NCI-H2107 treated with DMSO at 0.1 percent for 48 hours (cell line): ENCODE measurements around the gene OSBPL7.

Experiments used
- DNase-seq: peaks from one replicate; lab custom pipeline; 2025; ENCODE audit not compliant: unreplicated experiment; lab: John Stamatoyannopoulos, UW

The OSBPL7 gene

GRCh38 chr17:47829870-47830269 is 8.3 kb upstream of the OSBPL7 start:
- DNase-seq: no peak

DNA sequence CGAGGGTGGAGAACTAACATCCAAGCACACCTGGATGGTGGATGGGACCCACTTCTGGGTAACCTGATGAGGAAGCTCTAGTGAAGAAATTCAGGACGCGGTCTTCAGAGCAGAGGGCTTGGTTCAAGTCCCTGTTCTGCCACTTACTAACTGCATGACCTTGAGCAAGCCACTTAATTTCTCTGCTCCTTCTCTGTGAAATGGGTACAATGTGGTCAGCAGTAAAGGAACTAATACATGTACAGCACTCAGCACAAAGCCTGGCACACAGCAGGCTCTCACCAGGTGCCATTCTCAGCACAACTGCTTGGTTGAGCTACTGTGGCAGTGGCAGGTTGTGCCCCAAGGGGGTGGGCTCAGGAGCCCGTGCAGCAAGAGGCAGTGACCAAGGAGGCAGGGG is 1.9 kb upstream of the OSBPL7 start:
- no peak for DNase-seq

- no peak for DNase-seq
These were observed 1.2 kb upstream of the OSBPL7 start for GRCh38 chr17:47822785-47823184.

DNA sequence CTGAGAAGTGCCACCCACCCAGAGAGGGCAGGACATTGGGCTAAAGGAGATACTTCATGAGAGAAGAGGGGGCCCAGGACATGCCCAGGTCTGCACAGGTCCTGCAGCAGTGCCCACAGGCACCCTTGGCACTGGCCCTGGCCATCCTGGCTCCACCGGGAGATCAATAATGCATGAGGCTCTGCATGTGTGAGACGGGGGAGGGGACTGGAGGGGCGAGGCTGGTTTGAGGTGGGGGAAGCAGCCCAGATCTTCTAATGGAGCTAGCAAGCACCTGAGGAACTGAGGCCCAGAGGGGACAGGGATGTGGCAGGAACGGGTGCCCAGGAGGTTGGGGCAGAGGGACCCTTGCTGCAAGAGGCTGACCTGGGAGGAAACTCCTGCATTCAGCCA is 567 bp downstream of the OSBPL7 start:
- DNase-seq: no peak

DNA sequence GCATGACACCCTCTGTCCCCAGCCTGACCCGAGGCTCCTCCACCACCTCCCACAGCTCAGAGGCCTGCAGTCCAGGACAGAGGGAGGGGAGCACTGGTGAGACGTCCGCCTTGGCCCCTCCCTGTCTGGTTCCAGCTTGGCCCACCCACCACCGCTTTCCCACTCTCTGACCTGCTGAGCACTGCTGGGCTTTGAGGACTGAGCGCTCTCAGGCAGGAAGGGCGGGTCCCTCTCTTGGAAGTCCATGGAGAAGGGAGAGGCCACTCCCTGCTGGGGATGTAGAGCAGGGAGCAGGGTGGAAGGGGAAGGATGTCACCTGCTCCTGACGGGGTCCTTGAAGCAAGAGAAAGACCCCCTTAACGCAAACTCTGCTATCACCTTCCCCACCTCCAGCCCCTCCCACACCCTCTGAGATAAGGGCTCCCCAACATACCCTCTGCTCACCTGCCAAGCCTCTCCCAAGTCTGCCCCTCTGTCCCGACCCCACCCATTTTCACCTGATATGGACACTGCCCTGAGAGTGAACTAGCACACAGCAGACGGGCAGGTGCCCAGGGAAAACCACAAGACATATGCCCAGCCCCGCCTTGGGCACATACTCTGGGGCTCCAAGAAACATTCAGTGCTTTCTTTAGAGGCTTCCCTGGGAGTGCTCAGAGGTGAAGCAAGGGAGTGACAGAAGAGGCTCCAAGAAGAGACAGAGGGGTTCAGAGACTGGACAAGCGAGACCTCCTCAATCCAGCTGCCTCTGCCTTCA is 1.4 kb downstream of the OSBPL7 start:
- DNase-seq: no peak

- DNase-seq: no peak
These were observed 2.1 kb downstream of the OSBPL7 start for GRCh38 chr17:47819475-47819874.

- no peak for DNase-seq
These were observed 3.4 kb downstream of the OSBPL7 start for GRCh38 chr17:47818002-47818695.

GRCh38 chr17:47816947-47817346 is 4.6 kb downstream of the OSBPL7 start:
- no peak for DNase-seq

DNA sequence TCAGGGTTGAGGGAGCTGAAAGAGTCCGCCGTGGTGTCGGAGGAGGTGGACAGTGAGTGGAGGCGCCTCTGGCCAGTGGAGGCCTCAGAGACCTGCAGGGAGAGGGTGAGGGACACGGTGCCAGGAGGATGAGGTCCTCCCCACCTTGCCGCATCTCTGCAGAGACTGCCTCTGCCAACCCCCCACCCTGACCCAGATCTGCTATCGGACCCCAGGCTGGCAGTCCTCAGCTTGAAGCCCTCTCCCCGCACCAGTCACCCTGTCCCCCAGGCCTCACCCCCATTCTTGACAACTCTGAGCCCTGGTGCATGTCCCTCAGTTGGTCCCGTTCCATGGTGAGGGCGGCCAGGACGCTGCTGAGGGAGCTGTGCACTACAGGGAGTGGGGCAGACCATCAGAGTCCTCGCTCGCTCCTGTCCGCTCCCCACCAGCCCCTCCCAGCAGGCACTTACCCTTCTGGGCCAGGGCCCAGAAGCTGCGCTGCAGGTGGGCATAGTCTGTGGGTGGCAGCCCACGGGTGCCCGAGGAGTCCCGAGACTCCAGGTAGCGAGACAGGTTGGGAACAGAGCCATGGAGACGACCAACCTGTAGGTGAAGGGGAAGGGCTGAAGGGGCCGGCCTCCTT is 5.4 kb downstream of the OSBPL7 start:
- no peak for DNase-seq

DNA sequence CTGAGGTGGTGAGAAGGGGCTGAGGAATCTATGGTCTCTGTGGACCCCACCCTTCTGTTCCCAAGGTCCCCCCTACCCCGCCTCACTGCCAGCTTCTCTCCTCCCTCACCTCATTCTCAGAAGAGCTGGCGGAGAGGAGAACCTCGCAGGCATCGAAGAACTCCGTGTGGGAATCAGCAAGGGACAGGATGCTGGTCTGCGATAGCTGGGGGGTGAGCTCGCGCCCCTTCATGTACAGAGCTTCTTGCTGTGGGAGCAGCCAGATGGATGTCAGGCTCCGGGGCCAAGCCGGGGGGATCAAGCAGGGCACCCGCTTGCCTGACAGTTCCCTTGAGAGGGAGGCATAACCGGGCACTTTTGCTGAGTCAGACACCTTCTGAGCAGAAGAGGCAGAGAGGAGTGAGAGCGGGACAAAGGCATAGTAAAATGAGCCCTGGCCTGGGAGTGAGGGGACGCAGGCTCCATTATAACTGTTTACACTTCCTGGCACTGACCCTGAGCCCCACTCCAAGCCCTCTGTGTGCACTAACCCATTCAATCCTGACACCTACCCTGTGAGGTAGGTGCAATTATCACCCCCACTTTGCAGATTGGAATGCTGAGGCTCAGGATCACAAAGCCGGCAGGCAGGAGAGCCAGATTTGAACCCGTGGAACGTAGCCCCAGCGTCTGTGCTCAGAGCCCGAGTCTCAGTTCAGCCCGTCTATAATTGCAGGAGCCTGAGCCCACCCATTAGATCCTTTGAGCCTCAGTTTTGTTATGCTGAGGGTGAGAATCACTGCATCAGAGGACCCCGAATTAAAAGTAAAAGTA is 6.3 kb downstream of the OSBPL7 start:
- no peak for DNase-seq

DNA sequence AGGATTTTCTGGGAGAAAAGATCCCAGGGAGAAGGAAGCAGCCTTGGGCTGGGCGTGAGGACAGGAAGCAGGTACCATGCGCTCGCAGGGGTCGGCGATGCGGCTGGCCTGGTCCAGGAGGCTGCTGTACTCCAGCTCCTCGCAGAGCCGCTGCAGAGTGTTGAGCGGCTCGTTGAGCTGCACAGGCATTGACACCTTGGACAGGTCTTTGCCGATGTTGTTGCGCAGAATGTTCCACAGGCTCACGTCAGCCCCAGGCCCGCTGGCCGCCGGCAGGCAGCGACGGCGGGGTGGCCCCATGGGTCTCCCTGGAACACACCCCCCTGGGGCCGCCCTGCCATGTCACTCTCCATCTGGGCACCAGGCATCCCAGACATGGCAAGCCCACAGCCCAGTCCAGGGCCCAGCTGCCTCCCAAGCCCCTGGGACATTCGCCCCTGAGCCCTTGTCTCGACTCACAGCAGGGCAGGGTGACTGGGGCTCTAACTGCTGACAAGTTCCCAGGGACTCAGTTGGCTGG is 8.0 kb downstream of the OSBPL7 start:
- DNase-seq: no peak

GRCh38 chr17:47813077-47813476 is 8.5 kb downstream of the OSBPL7 start:
- DNase-seq: no peak

GRCh38 chr17:47812146-47812920 is 9.3 kb downstream of the OSBPL7 start:
- no peak for DNase-seq

DNA sequence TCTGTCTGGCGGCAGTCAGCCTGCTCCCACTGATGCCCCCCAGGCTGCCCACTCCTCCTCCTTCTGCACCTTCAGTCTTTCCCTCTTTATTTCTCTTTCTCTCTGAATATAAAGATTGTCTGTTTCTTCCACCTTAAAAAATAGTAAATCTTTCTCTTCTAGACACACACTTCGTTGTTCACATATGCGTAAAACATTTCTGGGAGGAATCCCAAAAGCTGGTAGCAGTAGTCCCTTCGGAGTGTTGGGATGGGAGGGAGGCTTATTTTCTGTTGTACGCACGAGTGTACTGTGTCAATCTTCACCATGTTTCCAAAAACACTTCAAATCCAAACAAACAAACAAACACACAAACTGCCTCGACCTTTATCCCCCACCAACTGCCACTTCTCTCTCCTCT is 9.9 kb downstream of the OSBPL7 start:
- no peak for DNase-seq

- DNase-seq: no peak
These were observed 10.5 kb downstream of the OSBPL7 start for GRCh38 chr17:47810901-47811635.

GRCh38 chr17:47810200-47810821 is 11.3 kb downstream of the OSBPL7 start:
- no peak for DNase-seq

- no peak for DNase-seq
These were observed 12.6 kb downstream of the OSBPL7 start for GRCh38 chr17:47808830-47809480.

DNA sequence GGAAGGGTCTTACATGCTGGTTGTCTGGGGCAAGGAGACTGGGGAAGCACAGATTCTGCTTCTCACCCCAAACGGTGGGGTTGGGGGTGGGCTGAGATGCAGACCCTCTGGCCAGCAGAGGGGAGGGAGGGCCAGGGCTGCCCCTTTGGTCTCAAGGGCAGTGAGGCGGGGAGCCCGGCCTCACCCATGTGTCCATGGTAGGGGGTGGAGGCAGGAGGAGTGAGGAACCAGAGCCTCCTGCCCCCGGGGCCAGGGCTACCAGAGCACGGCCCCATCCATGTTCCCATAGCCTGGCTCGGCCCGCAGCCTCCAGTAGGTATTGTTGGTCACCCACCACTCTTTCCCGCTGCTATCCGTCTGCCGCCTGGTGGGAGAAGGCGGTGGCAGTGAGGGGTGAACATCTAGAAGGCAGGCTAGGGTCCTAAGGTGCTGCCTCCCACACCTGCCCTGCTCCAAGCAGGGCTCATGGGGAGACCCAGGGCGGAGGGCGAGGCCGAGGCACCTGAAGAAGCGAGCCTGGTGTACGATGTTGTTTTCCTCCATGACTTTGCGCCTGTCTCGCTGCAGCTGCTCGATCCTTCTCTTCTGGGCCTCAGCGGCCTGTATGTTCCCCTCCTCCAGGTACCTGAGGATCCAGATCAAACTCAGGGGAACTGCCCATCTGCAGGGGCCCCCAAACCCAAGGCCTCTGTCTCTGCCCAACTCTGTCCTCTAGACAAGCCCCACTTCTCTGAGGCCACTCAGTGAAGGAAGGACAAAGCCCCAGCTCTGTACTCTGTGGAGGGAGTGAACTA is 13.4 kb downstream of the OSBPL7 start:
- DNase-seq: no peak
